GM12878 (cell line): ENCODE data around the gene SLC24A3. TPM values are rescaled to one million over a fixed set of nuclear protein-coding genes. Genes with fewer than 3 reads are reported as not detected.
A peak's percentile ranks its signal among the peaks of the same experiment; 100 is the strongest.

Experiments
- ATAC-seq: fragments of 200-7000 bp; cut with Tn5 transposase; 3 replicates; pipeline ENCODE4 v1.9.1; 2020; ENCODE audit warnings: mild to moderate bottlenecking, moderate library complexity
- BruUV-seq: library from RNA; stranded (reverse); fragments of 400-500 nt; replicated peaks from 2 replicates; lab custom pipeline; 2021; lab: Mats Ljungman, UMichigan
- CTCF ChIA-PET: fragments of 300-600 bp; sonication (Branson Sonifier 250); formaldehyde crosslinking; extraction: SDS; loops from one replicate; lab custom pipeline; 2021; ENCODE audit warnings: inconsistent platforms; lab: Yijun Ruan, JAX
- POLR2A ChIA-PET: fragments of 350-600 bp; formaldehyde crosslinking; extraction: SDS; loops from one replicate; lab custom pipeline; 2021; ENCODE audit warnings: inconsistent platforms; lab: Charles Lee
- RAD21 ChIA-PET: fragments of 300-600 bp; sonication (Branson Sonifier 250); formaldehyde crosslinking; loops from one replicate; lab custom pipeline; 2023; ENCODE audit warnings: antibody characterized with exemption; ENCODE audit not compliant: unreplicated experiment; lab: Charles Lee
- SMC1A ChIA-PET: fragments of 300-600 bp; sonication (Branson Sonifier 250); formaldehyde crosslinking; loops from one replicate; lab custom pipeline; 2023; ENCODE audit not compliant: unreplicated experiment, uncharacterized antibody; lab: Charles Lee
- DNase-seq: peaks from one replicate; pipeline ENCODE4 v3.0.0-alpha.2; 2011; ENCODE audit warnings: low read depth, low spot score
- FAIRE-seq: peaks from 3 replicates; lab custom pipeline; 2011; peaks lifted over from hg19 to GRCh38; lab: Jason Lieb, UNC
- H2AFZ ChIP-seq: 2 replicates; pipeline ENCODE4 v1.6.0; 2011; ENCODE audit warnings: low read depth, low read length, control low read depth; ENCODE audit not compliant: control insufficient read depth
- H3K27ac ChIP-seq: 2 replicates; pipeline ENCODE4 v1.5.1; 2011; ENCODE audit warnings: control low read depth; ENCODE audit not compliant: control insufficient read depth, insufficient read depth
- H3K27me3 ChIP-seq, 2 experiments: replicated peaks in 1 of 2; 2 replicates each; pipeline versions ENCODE4 v1.6.0 to v1.6.1; 2011; ENCODE audit warnings: low read length in 1 of 2; ENCODE audit not compliant: control insufficient read depth in 2 of 2, insufficient read depth in 2 of 2
- H3K36me3 ChIP-seq, 2 experiments: 2 replicates each; pipeline ENCODE4 v1.5.1; 2011; ENCODE audit warnings: low read length in 1 of 2; ENCODE audit not compliant: control insufficient read depth in 2 of 2, insufficient read depth in 2 of 2
- H3K4me1 ChIP-seq: 2 replicates; pipeline ENCODE4 v1.6.1; 2011; ENCODE audit warnings: mild to moderate bottlenecking, low read length, moderate library complexity, mixed read lengths; ENCODE audit not compliant: control insufficient read depth, insufficient read depth
- H3K4me2 ChIP-seq: 2 replicates; pipeline ENCODE4 v1.6.0; 2011; ENCODE audit warnings: control low read depth; ENCODE audit not compliant: control insufficient read depth, insufficient read depth
- H3K4me3 ChIP-seq: fragments of 200-600 bp; sonication (generic); 2 replicates; pipeline ENCODE4 v1.5.1; 2016
- H3K79me2 ChIP-seq: 2 replicates; pipeline ENCODE4 v1.6.0; 2011; ENCODE audit warnings: low read length; ENCODE audit not compliant: control insufficient read depth, insufficient read depth
- H3K9ac ChIP-seq: 2 replicates; pipeline ENCODE4 v1.8.0; 2011; ENCODE audit warnings: low read length, control low read depth, mixed read lengths; ENCODE audit not compliant: control insufficient read depth, insufficient read depth
- H3K9me3 ChIP-seq: replicated peaks from 3 replicates; pipeline ENCODE4 v1.5.1; 2011; ENCODE audit warnings: mild to moderate bottlenecking, low read length; ENCODE audit not compliant: control insufficient read depth, insufficient read depth
- H4K20me1 ChIP-seq: 2 replicates; pipeline ENCODE4 v1.6.0; 2011; ENCODE audit not compliant: control insufficient read depth, insufficient read depth
- BHLHE40 ChIP-seq, 2 experiments: fragments of 450-650 bp in 1 of 2; IDR thresholded peaks; 2 replicates each; pipeline ENCODE4 v1.6.1; 2011 to 2017; ENCODE audit warnings: low read depth in 2 of 2, borderline replicate concordance in 1 of 2, improper control_type of control experiment in 1 of 2, low read length in 1 of 2, mild to moderate bottlenecking in 1 of 2
- BMI1 ChIP-seq: fragments of 450-650 bp; IDR thresholded peaks from 2 replicates; pipeline ENCODE4 v1.6.1; 2016; ENCODE audit warnings: mild to moderate bottlenecking, moderate library complexity, borderline replicate concordance
- CHD4 ChIP-seq: fragments of 200-600 bp; sonication (generic); IDR thresholded peaks from 2 replicates; pipeline ENCODE4 v1.6.1; 2016; ENCODE audit warnings: mild to moderate bottlenecking
- ESRRA ChIP-seq: IDR thresholded peaks from 2 replicates; pipeline ENCODE4 v1.6.1; 2012; ENCODE audit warnings: mild to moderate bottlenecking, low read length, improper control_type of control experiment
- MYB ChIP-seq: fragments of 150-350 bp; IDR thresholded peaks from 2 replicates; pipeline ENCODE4 v1.6.1; 2014; ENCODE audit warnings: mild to moderate bottlenecking, low read depth, low read length, borderline replicate concordance
- PML ChIP-seq: IDR thresholded peaks from 2 replicates; pipeline ENCODE4 v1.6.1; 2012; ENCODE audit warnings: low read length, inconsistent platforms
- RAD51 ChIP-seq: fragments of 450-650 bp; IDR thresholded peaks from 2 replicates; pipeline ENCODE4 v1.6.1; 2016; ENCODE audit warnings: moderate library complexity, mild to moderate bottlenecking, inconsistent platforms
- USF2 ChIP-seq: IDR thresholded peaks from 2 replicates; pipeline ENCODE4 v1.6.1; 2011; ENCODE audit warnings: low read depth, low read length, improper control_type of control experiment, borderline replicate concordance
- ZNF217 ChIP-seq: fragments of 450-650 bp; IDR thresholded peaks from 2 replicates; pipeline ENCODE4 v1.6.1; 2017; ENCODE audit warnings: antibody characterized with exemption, mild to moderate bottlenecking
- WGBS: methylation state at CpG from one replicate; pipeline ENCODE4 v1.1.6; 2016; ENCODE audit warnings: low lambda C conversion rate; ENCODE audit not compliant: insufficient replicate concordance, insufficient coverage; ENCODE audit errors: missing lambda C conversion rate; 5-methylcytosine and 5-hydroxymethylcytosine counted together
- in situ Hi-C: fragments of 300-500 bp; cut with MboI; formaldehyde crosslinking; loops from 9 replicates; pipeline ENCODE4 v1.14.3; 2018; ENCODE audit warnings: mixed read lengths
- intact Hi-C: fragments of 100-400 bp; cut with micrococcal nuclease; formaldehyde crosslinking; loops from one replicate; pipeline ENCODE4 v1.14.2; 2022; ENCODE audit not compliant: unreplicated experiment
- polyA plus RNA-seq, 11 experiments: library from polyadenylated mRNA; depleted of rRNA in 4 of 11; unstranded in 6 of 11; stranded (reverse) in 5 of 11; fragments of >200 nt; fragmentation: Nextera tagmentation in 4 of 11; fragmentation: Illumina TruSeq in 1 of 11; extraction: Ambion mirVana in 4 of 11; extraction: Trizol in 1 of 11; gene quantifications; 1 replicate in 1 of 11; 2 replicates in 10 of 11; pipeline versions ENCODE4 v1.2.1 to v1.2.3, GENCODE V29; 2011 to 2016; ENCODE audit warnings: inconsistent platforms in 2 of 11, missing spikeins in 2 of 11, low read depth in 1 of 11
- total RNA-seq, 4 experiments: library from RNA; depleted of rRNA in 3 of 4; stranded (reverse); fragments of >200 nt in 3 of 4; fragmentation: Illumina TruSeq in 1 of 4; extraction: Trizol in 1 of 4; gene quantifications; 2 replicates each; pipeline versions ENCODE4 v1.2.1 to v1.2.3, GENCODE V29; 2013 to 2021
- TF ChIP-seq, protein P1 (sequence below): fragments of 150-350 bp; IDR thresholded peaks from 2 replicates; pipeline ENCODE4 v1.6.1; 2014; ENCODE audit warnings: mild to moderate bottlenecking, low read depth, low read length

SLC24A3 gene
- total and polyA plus RNA-seq, 10 of the 15 experiments (the other 5 are each of a cell fraction or from before 2014, with no cell fraction given), result 0.04 TPM; not detected in 9

GRCh38 chr20:19631410-19631809, 419.0 kb downstream of the SLC24A3 start:
- WGBS, result 61% methylated on average over 5 of the region's 5 CpGs
- ChIA-PET SMC1A (interaction anchor here (3.2 to 6.0 kb wide), 2 partner anchors 11 to 31 kb away, joined by 17 to 150 read pairs; no protein-coding TSS in a partner anchor), CTCF (interaction anchor here (9.1 kb wide), 1 partner anchor 31 kb away, joined by 264 read pairs; no protein-coding TSS in a partner anchor), RAD21 (interaction anchor here (2.0 to 5.0 kb wide), 2 partner anchors 30 kb away, joined by 15 to 94 read pairs; no protein-coding TSS in a partner anchor), POLR2A (no interaction called here)
- Histone ChIP-seq H3K4me3 (no peak overlapping the region), H3K27me3 (no peaks in the 10 kb centered on the region), H3K79me2 (no peaks in the 10 kb centered on the region), H2AFZ (no peak overlapping the region), H3K36me3 (no peaks in the 10 kb centered on the region), H3K9me3 (no peaks in the 10 kb centered on the region), H4K20me1 (no peaks in the 10 kb centered on the region), H3K4me2 (no peak overlapping the region), H3K9ac (no peak overlapping the region), H3K27ac (no peak overlapping the region), H3K4me1 (no peaks in the 10 kb centered on the region)
- 0 out of 2 replicates have a peak, but pooled peaks have one; percentile 13 for TF ChIP-seq RAD51
- no peak for TF ChIP-seq MYB
- DNase-seq (no peak), ATAC-seq (no peak), FAIRE-seq (no peak)
- no TSS peak for BruUV-seq
- in situ Hi-C loops (no loop called here), intact Hi-C loops (no loop called here)

GRCh38 chr20:19633985-19634384, 421.5 kb downstream of the SLC24A3 start:
- Histone ChIP-seq H3K27me3 (no peaks in the 10 kb centered on the region), H4K20me1 (no peaks in the 10 kb centered on the region), H3K4me2 (no peak overlapping the region), H3K27ac (no peak overlapping the region), H3K4me3 (no peak overlapping the region), H3K9ac (no peak overlapping the region), H3K4me1 (no peaks in the 10 kb centered on the region)
- RAD21 ChIA-PET, result interaction anchor here (0.8 kb wide), 1 partner anchor 26 kb away, joined by 3 read pairs; no protein-coding TSS in a partner anchor
- BruUV-seq, result no TSS peak
- WGBS, result 12% methylated on average over 3 of the region's 3 CpGs
- ATAC-seq (no peak), FAIRE-seq (no peak)
- POLR2A ChIA-PET, result no interaction called here
- in situ Hi-C loops, result no loop called here
- CTCF ChIA-PET, result interaction anchor here (2.2 kb wide), 1 partner anchor 27 kb away, joined by 10 read pairs; no protein-coding TSS in a partner anchor
- no peak for TF ChIP-seq USF2
- no peak for TF ChIP-seq ZNF217
- TF ChIP-seq ESRRA, result no peak
- no peak for TF ChIP-seq CHD4
- TF ChIP-seq BMI1, result no peak
- no peak for TF ChIP-seq PML
- no peak for TF ChIP-seq BHLHE40 (IDR thresholded peaks at IDR 0.05; ENCODE audit: borderline replicate concordance in 1 of 2, low read depth in 2 of 2, low read length in 1 of 2)
- TF ChIP-seq, protein P1, sequence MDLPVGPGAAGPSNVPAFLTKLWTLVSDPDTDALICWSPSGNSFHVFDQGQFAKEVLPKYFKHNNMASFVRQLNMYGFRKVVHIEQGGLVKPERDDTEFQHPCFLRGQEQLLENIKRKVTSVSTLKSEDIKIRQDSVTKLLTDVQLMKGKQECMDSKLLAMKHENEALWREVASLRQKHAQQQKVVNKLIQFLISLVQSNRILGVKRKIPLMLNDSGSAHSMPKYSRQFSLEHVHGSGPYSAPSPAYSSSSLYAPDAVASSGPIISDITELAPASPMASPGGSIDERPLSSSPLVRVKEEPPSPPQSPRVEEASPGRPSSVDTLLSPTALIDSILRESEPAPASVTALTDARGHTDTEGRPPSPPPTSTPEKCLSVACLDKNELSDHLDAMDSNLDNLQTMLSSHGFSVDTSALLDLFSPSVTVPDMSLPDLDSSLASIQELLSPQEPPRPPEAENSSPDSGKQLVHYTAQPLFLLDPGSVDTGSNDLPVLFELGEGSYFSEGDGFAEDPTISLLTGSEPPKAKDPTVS, result no peak
- TF ChIP-seq, all 136 proteins: peak for 0
- no peak for DNase-seq
- intact Hi-C loops, result no loop called here
- SMC1A ChIA-PET, result interaction anchor here (0.8 to 2.2 kb wide), 3 partner anchors 10 to 27 kb away, joined by 3 to 12 read pairs (median 3); no protein-coding TSS in a partner anchor
- no peaks in the 10 kb centered on the region for H3K36me3 ChIP-seq
- no peaks in the 10 kb centered on the region for H3K79me2 ChIP-seq
- no peak overlapping the region for H2AFZ ChIP-seq
- H3K9me3 ChIP-seq, result no peaks in the 10 kb centered on the region
